Right lobe of liver (tissue), 4 donors: ENCODE data around the gene IRF4.

Experiments used
- POLR2A ChIP-seq: fragments of 450-650 bp; IDR thresholded peaks from one replicate; pipeline ENCODE4 v1.6.1; 2017; ENCODE audit warnings: antibody characterized with exemption, mild to moderate bottlenecking
- TF ChIP-seq, protein P1 (sequence below), 4 donors: fragments of 200-600 bp in 3 of 4; fragments of 450-650 bp in 1 of 4; IDR thresholded peaks; one replicate each; pipeline versions ENCODE4 v1.5.1 to v1.8.0; 2016 to 2022; ENCODE audit warnings: antibody characterized with exemption in 4 of 4, mild to moderate bottlenecking in 2 of 4
- donor health status: DM: no; HTN: no; CAD: no.
- donor health status: DM: no; HTN: no; CAD: no.
- donor health status: DM: no; HTN: yes; CAD: no.

DNA sequence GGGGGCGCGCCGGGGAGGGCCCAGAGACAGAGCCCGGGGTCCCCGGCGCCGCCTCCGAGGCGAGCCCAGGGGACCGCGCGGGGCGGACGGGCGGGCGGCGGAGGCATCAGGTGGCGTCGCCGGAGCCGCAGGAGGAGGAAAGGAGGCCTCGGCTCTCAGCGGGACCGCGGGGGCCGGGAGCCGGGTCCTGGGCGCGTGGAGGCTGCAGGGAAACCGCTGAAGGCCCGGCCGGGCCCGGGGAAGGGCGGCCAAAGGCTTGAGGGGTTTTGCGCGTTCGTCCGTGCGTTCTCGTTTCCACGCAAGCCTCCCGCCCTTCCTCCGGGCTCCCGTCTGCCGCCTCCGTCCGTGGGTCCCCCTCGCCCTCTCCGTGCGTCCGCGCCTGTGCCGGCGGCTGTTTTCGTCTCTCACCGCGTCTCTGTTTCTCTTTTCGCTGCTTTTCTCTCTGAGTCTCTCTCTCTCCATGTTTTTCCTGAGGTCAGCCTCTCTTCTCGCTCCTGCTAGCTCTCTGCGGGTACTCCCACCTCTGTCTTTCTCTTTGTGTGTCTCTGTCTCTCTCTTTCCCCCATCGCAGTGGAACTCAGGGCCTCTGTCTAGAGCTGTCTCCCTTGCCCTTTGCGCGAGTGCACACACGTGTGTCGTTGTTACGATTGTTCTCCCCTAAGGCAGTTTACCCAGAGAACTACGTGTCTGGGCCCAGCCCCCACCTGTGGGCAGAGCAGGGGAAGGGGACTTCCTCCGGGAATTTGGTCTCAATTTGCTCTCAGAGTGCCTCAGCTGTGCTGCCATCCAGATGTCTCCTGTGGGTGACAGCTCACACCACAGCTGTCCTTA is 2.1 kb downstream of the IRF4 start:
- TF ChIP-seq, protein P1, sequence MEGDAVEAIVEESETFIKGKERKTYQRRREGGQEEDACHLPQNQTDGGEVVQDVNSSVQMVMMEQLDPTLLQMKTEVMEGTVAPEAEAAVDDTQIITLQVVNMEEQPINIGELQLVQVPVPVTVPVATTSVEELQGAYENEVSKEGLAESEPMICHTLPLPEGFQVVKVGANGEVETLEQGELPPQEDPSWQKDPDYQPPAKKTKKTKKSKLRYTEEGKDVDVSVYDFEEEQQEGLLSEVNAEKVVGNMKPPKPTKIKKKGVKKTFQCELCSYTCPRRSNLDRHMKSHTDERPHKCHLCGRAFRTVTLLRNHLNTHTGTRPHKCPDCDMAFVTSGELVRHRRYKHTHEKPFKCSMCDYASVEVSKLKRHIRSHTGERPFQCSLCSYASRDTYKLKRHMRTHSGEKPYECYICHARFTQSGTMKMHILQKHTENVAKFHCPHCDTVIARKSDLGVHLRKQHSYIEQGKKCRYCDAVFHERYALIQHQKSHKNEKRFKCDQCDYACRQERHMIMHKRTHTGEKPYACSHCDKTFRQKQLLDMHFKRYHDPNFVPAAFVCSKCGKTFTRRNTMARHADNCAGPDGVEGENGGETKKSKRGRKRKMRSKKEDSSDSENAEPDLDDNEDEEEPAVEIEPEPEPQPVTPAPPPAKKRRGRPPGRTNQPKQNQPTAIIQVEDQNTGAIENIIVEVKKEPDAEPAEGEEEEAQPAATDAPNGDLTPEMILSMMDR (IDR thresholded peaks at IDR 0.05): no peak
- TF ChIP-seq POLR2A: no peak
